Hematopoietic multipotent progenitor cell treated with erythropoietin and hydrocortisone succinate and interleukin-3 and kit ligand, for 8 days (in vitro differentiated cells): ENCODE results near the gene PLEKHB2.
A peak's percentile ranks its signal among the peaks of the same experiment; 100 is the strongest.
"Not testable (repeated sequence)": the region's sequence is repeated elsewhere in the genome, so short reads cannot be mapped to it uniquely, and the experiment has no call there.

Experiments used
- DNase-seq: peaks from one replicate; pipeline ENCODE4 v3.0.0-alpha.2; 2015

The PLEKHB2 gene

GRCh38 chr2:131105156-131105949 is at the start of gene PLEKHB2:
TSS of gene PLEKHB2 (plus strand) at chr2:131105336. CDS start at chr2:131120942, 15,606 bp downstream.
- peak; percentile 89 for DNase-seq

GRCh38 chr2:131056204-131056931 is 48.8 kb upstream of the PLEKHB2 start:
- DNase-seq: no peak

GRCh38 chr2:131056932-131057287 is 48.2 kb upstream of the PLEKHB2 start:
- DNase-seq: no peak

- no peak for DNase-seq
Measured at GRCh38 chr2:131058214-131058843, 46.8 kb upstream of the PLEKHB2 start.

- no peak for DNase-seq
Measured at GRCh38 chr2:131058920-131059319, 46.2 kb upstream of the PLEKHB2 start.

- DNase-seq: no peak
Measured at GRCh38 chr2:131063501-131064283, 41.4 kb upstream of the PLEKHB2 start.

GRCh38 chr2:131064589-131065512 is 40.3 kb upstream of the PLEKHB2 start:
- no peak for DNase-seq

- no peak for DNase-seq
Measured at GRCh38 chr2:131067465-131068125, 37.5 kb upstream of the PLEKHB2 start.

GRCh38 chr2:131068172-131068571 is 37.0 kb upstream of the PLEKHB2 start:
- not testable (repeated sequence) for DNase-seq

GRCh38 chr2:131075578-131075977 is 29.6 kb upstream of the PLEKHB2 start:
- not testable (repeated sequence) for DNase-seq

GRCh38 chr2:131076707-131077106 is 28.4 kb upstream of the PLEKHB2 start:
- no peak for DNase-seq

GRCh38 chr2:131077182-131077846 is 27.8 kb upstream of the PLEKHB2 start:
- no peak for DNase-seq

GRCh38 chr2:131077966-131078365 is 27.2 kb upstream of the PLEKHB2 start:
- DNase-seq: no peak

GRCh38 chr2:131079931-131080330 is 25.2 kb upstream of the PLEKHB2 start:
- not testable (repeated sequence) for DNase-seq

- no peak for DNase-seq
Measured at GRCh38 chr2:131081190-131081589, 23.9 kb upstream of the PLEKHB2 start.

GRCh38 chr2:131085646-131086045 is 19.5 kb upstream of the PLEKHB2 start:
- DNase-seq: no peak

- peak; percentile 16 for DNase-seq
Measured at GRCh38 chr2:131092458-131093005, 12.6 kb upstream of the PLEKHB2 start.

- DNase-seq: peak; percentile 88
Measured at GRCh38 chr2:131093006-131093695, 12.0 kb upstream of the PLEKHB2 start, which contains the start of gene FAM168B. TSS of gene FAM168B (minus strand) at chr2:131093460. CDS start at chr2:131082646, 10,814 bp downstream.

GRCh38 chr2:131093696-131094462 is 11.3 kb upstream of the PLEKHB2 start:
- no peak for DNase-seq
